ENCODE data around the gene ACYP2. TPM values are rescaled to one million over a fixed set of nuclear protein-coding genes. Genes with fewer than 3 reads are reported as not detected.
"Not testable (repeated sequence)": the region's sequence is repeated elsewhere in the genome, so short reads cannot be mapped to it uniquely, and the experiment has no call there.

Gene ACYP2
- total RNA-seq, 1 experiment from 2014 or later: 7.0 TPM

DNA sequence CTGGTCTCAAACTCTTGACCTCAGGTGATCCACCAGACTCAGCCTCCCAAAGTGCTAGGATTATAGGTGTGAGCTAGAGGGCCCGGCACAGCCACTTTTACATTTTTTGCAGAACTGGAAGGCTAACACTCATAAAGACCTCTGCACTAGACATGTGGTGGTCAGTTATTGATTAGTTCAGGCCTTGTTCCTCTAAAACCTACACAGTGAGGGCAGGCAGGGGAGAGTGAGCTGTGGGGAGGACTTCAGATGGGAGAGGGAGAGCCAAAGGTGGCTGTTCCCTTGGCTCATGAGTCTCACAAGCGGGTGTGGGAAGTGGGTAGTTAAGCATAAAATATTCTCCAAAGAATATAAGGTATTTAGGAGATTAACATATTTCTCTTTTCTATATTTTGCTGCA lies 29.3 kb upstream of the ACYP2 start:
- H3K36me3 ChIP-seq: no peaks in the 10 kb centered on the region
- no peak overlapping the region for H3K27ac ChIP-seq
- no peak overlapping the region for H3K4me3 ChIP-seq
- DNase-seq: no peak
- H3K4me1 ChIP-seq: no peaks in the 10 kb centered on the region
- H3K27me3 ChIP-seq: no peaks in the 10 kb centered on the region
- 0 out of 2 replicates have a peak, but pooled peaks cover 1% of the 10 kb centered on the region for H3K9me3 ChIP-seq (replicated peaks)

DNA sequence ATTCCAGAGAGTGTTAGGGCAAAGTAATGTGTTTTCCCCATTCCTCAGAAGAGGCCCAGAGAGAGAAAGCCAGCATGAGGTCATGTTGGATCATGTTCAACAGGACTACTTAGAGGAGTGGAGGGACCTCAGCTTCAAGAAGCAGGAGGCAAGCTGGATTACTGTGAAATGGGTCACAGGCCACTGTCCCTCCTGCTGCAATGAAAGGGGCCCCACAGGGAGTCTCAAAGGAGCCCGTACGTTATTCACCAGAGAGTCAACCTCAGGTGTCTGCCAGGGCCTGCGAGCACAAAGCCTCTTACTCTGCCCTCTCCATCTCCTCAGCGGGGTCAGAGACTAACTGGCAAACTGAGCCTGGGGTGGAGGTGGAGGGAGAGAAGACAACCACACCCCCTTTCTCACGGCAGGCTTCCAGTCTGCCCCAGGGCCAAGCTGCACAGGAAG lies 27.2 kb upstream of the ACYP2 start:
- no peak for DNase-seq
- no peaks in the 10 kb centered on the region for H3K9me3 ChIP-seq (replicated peaks)
- H3K27me3 ChIP-seq: no peaks in the 10 kb centered on the region
- no peaks in the 10 kb centered on the region for H3K36me3 ChIP-seq
- no peaks in the 10 kb centered on the region for H3K4me1 ChIP-seq
- H3K27ac ChIP-seq: no peak overlapping the region
- no peak overlapping the region for H3K4me3 ChIP-seq

DNA sequence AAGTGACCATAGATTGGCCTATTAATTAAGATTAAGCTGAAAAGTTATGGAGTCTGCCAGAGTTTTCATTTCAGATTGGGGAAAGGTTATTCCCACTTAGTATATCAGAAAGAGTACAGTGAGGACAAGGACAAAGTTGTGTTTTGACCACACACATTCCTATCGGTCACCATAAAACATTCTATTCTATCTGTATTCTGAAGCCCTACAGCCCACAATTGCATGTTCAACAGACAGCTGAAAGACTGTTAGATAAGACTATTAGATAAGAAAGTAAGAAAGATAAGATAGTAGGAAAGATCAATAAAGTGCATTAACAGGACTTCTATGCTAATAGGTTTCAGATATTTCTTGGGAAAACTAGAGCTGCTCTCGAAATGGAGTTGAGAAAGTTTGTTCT lies 26.7 kb upstream of the ACYP2 start:
- H3K36me3 ChIP-seq: no peaks in the 10 kb centered on the region
- H3K9me3 ChIP-seq (replicated peaks): no peaks in the 10 kb centered on the region
- H3K4me3 ChIP-seq: no peak overlapping the region
- no peak for DNase-seq
- no peaks in the 10 kb centered on the region for H3K27me3 ChIP-seq
- no peaks in the 10 kb centered on the region for H3K4me1 ChIP-seq
- no peak overlapping the region for H3K27ac ChIP-seq

DNA sequence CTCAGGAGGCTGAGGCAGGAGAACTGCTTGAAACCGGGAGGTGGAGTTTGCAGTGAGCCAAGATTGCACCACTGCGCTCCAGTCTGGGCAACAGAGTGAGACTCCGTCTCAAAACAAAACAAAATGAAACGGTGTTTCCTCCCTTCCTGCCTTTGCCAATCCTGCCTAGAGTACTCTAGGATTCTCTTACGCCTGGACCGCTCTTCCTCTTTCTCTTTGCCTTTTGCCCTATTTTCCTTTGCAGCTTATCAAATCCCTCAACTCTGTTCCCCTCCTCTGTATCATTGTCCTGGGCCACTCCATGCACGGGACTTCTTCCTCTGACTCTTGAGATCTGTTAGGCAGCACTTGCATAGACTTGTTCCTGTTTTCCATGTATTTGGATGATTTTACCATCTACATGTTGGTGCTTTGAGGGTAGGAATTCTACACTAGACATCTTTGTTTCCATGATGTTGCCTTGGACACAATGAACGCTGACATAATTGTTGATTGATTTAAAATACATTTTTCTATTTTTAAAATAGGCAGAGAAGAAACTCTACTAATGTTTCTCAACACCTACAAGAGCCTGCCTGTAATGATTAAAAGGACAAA lies 24.8 kb upstream of the ACYP2 start:
- DNase-seq: no peak
- Histone ChIP-seq H3K27me3 (no peaks in the 10 kb centered on the region), H3K4me3 (no peak overlapping the region), H3K27ac (no peak overlapping the region), H3K4me1 (no peaks in the 10 kb centered on the region), H3K36me3 (no peaks in the 10 kb centered on the region), H3K9me3 (replicated peaks) (no peaks in the 10 kb centered on the region)

DNA sequence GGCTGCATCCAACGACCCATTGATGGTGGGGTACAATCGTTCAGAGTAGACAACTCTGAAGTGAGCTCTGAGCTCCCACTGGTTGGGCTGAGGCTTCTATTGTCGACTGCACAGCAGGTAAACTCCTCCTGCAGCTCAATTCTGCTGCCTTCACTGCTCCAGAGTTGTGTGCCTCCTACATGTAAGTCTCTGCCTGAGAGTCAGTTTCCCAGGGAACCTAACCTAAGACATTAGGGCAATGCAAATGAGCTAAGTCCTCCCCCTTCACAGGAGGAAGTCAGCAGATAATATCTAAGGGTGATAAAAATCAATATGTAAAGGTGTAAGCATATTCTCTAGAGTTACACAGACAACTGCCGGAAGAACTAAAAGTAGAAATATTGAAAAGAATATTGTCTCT lies 22.5 kb upstream of the ACYP2 start:
- Histone ChIP-seq H3K9me3 (replicated peaks) (no peaks in the 10 kb centered on the region), H3K4me3 (no peak overlapping the region), H3K27ac (no peak overlapping the region), H3K4me1 (no peaks in the 10 kb centered on the region), H3K27me3 (no peaks in the 10 kb centered on the region), H3K36me3 (no peaks in the 10 kb centered on the region)
- no peak for DNase-seq

DNA sequence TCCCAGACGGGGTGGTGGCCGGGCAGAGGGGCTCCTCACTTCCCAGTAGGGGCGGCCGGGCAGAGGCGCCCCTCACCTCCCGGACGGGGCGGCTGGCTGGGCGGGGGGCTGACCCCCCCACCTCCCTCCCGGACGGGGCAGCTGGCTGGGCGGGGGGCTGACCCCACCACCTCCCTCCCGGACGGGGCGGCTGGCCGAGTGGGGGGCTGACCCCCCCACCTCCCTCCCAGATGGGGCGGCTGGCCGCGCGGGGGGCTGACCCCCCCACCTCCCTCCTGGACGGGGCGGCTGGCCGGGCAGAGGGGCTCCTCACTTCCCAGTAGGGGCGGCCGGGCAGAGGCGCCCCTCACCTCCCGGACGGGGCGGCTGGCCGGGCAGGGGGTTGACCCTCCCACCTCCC lies 20.0 kb upstream of the ACYP2 start:
- not testable (repeated sequence) for H3K4me3 ChIP-seq; H3K4me1 ChIP-seq; H3K36me3 ChIP-seq; H3K27ac ChIP-seq; H3K27me3 ChIP-seq; H3K9me3 ChIP-seq (replicated peaks); DNase-seq

DNA sequence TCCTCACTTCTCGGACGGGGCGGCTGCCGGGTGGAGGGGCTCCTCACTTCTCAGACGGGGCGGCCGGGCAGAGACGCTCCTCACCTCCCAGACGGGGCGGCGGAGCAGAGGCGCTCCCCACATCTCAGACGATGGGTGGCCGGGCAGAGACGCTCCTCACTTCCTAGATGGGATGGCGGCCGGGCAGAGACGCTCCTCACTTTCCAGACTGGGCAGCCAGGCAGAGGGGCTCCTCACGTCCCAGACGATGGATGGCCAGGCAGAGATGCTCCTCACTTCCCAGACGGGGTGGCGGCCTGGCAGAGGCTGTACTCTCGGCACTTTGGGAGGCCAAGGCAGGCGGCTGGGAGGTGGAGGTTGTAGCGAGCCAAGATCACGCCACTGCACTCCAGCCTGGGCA lies 19.3 kb upstream of the ACYP2 start:
- not testable (repeated sequence) for H3K27ac ChIP-seq; DNase-seq; H3K27me3 ChIP-seq; H3K4me3 ChIP-seq; H3K36me3 ChIP-seq; H3K9me3 ChIP-seq (replicated peaks); H3K4me1 ChIP-seq

DNA sequence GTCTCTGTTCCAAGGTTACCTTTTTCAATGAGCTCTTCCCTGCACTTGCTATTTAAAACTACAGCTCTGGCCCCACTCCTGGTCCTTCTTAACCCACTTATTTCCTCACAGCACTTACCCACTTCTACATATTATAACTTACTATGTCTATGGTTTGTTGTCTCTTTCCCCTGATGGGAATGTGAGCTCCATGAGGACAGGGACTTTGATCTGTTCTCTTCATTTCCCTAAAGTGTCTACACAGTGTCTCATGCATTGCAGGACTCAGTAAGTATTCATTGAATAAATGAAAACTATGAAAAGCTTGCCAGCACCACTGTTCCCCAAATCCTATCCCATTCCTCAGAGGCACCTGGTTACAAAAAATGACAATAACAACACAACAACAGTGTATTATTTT lies 18.3 kb upstream of the ACYP2 start:
- no peaks in the 10 kb centered on the region for H3K9me3 ChIP-seq (replicated peaks)
- H3K36me3 ChIP-seq: no peaks in the 10 kb centered on the region
- no peak for DNase-seq
- no peaks in the 10 kb centered on the region for H3K4me1 ChIP-seq
- no peak overlapping the region for H3K4me3 ChIP-seq
- no peak overlapping the region for H3K27ac ChIP-seq
- no peaks in the 10 kb centered on the region for H3K27me3 ChIP-seq

DNA sequence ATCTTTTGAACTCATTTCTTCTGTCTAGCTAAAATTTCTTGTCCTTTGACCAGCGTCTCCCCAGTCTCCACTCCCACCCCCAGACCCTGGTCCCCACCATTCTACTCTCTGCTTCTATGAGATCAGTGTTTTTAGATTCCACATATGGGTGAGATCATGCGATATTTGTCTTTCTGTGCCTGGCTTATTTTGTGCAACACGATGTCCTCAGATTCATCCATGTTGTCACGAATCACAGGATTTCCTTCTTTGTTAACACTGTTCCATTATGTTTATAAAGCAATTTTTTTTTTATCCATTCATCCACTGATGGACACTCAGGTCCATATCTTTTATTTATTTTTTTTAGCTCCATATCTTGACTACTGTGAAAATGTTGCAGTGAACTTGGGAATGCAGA lies 16.0 kb upstream of the ACYP2 start:
- Histone ChIP-seq H3K36me3 (no peaks in the 10 kb centered on the region), H3K4me3 (no peak overlapping the region), H3K27me3 (no peaks in the 10 kb centered on the region), H3K27ac (no peak overlapping the region), H3K9me3 (replicated peaks) (no peaks in the 10 kb centered on the region), H3K4me1 (no peaks in the 10 kb centered on the region)
- no peak for DNase-seq

DNA sequence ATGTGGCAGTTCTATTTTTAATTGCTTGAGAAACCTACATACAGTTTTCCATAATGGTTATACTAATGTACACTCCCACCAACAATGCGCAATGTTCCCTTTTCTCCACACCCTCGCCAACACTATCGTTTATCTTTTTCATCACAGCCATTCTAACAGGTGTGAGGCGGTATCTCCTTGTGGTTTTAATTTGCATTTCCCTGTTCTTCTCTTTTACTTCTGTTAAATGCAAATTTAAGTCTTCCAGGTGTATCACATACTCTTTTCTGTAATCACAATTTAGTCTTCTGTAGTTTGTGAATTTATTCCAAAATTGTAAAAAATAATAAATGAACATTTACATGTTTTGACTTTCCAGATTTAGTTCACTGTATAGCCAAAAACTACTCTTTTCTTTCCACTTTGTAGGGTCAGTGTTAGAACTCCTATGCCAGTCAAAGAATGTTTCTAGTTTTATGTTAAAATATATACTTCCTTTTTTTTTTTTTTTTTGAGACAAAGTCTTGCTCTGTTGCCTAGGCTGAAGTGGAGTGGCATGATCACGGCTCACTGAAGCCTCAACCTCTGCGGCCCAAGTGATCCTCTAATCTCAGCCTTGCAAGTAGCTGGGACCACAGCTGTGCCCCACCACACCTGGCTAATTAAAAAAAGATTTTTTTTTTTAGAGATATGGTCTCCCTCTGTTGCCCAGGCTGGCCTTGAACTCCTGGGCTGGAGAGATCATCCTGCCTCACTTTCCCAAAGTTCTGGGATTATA lies 15.4 kb upstream of the ACYP2 start:
- Histone ChIP-seq H3K27ac (no peak overlapping the region), H3K36me3 (no peaks in the 10 kb centered on the region), H3K4me1 (no peaks in the 10 kb centered on the region), H3K9me3 (replicated peaks) (no peaks in the 10 kb centered on the region), H3K27me3 (no peaks in the 10 kb centered on the region), H3K4me3 (no peak overlapping the region)
- DNase-seq: no peak

DNA sequence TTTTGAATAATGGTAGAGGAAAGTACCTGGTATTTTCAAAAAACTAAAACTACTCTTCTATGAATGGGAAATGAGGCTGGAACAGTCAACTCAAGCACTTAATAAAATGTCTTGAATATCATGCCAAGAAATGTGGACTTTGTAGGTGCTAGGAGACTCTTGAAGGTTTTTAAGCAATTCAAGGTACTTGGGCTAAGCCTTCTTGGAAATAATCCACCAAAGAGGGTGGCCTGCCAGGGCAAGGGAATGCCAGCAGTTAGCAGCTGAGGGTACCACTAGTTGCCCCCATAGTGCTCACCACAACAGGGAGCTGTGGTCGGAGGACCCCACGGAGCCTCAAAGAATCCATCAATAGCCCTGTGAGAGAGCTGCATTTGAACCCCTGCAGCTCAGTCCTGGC lies 14.6 kb upstream of the ACYP2 start:
- DNase-seq: no peak
- H3K36me3 ChIP-seq: no peaks in the 10 kb centered on the region
- H3K9me3 ChIP-seq (replicated peaks): no peaks in the 10 kb centered on the region
- H3K4me1 ChIP-seq: no peaks in the 10 kb centered on the region
- H3K4me3 ChIP-seq: no peak overlapping the region
- no peak overlapping the region for H3K27ac ChIP-seq
- H3K27me3 ChIP-seq: no peaks in the 10 kb centered on the region

DNA sequence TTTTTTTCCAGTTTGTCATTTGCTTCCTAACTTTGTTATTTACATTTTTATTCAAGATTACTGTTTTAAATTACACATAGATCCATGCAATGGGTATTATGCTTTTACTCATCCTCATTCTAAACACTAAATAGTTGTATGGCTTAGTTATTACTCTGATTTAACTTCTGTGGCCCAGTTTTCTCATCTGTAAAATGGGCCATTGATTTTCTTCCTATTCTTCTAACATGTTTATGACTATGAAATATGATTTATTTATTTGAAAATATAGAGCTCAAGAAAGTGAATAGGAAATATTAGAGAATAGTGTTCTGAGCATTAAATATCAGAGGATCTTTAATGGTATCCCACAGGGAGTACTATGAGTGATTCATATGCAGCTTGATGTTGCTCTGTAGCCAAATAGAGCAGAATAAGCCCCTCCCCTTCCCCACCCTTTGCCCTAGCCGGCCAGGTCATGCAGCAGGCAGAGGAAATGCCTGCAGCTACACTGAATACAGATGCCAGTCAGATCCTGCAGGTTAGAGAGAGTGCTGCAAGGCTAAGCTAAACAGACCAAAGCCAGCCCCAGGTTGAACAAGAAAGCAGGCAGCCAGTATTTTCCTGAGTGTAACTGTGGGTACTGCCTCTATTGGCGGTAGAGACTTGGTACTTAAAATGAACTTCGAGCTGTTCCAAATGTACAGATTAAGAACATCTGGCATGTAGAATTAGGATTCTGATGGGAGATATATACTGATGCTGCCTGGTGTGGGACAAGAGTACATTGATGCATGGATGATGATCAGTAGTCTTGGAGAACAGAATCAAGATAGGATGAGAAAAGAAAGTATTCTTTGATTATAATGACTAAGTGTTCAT lies 11.7 kb upstream of the ACYP2 start:
- peak; percentile 39 to 49 for DNase-seq
- Histone ChIP-seq H3K27ac (no peak overlapping the region), H3K4me3 (no peak overlapping the region), H3K27me3 (no peaks in the 10 kb centered on the region), H3K9me3 (replicated peaks) (no peaks in the 10 kb centered on the region), H3K4me1 (no peaks in the 10 kb centered on the region; the same call in 1 of the 2 replicates), H3K36me3 (no peaks in the 10 kb centered on the region)

DNA sequence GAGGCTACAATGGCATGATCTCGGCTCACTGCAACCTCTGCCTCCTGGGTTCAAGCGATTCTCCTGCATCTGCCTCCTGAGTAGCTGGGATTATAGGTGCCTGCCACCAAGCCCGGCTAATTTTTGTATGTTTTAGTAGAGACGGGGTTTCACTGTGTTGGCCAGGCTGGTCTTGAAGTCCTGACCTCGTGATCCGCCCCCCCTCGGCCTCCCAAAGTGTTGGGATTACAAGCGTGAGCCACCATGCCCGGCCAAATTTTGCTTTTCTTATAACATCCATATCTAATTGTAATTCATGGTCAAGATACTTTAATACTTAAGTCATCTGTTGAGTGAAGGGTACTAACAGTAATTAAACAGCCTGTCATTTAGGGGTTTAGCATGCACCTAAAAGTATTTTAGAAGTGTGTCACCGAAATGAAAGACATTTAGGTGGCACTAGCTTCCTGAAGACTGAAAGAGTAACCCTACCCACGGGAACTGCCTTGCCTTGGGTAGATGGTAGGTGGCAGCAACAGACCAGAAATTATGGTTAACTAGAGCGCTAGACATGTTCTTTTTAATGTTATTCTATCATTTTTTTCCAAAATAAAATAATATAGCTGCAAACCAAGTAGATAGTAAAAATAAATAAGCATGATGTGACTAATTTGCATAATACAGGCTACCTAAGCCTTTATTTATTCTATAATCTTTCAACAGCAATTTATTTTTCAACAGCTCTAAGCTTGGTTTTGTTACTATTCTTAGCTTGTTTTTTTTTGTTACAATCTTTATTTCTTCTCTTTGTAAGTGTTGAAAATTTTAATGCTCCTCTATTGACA lies 8.6 kb upstream of the ACYP2 start:
- Histone ChIP-seq H3K9me3 (replicated peaks) (no peaks in the 10 kb centered on the region), H3K4me3 (peak overlapping the region; percentile 30), H3K27ac (no peak overlapping the region), H3K36me3 (no peaks in the 10 kb centered on the region), H3K4me1 (no peaks in the 10 kb centered on the region; the same call in 1 of the 2 replicates), H3K27me3 (no peaks in the 10 kb centered on the region)
- DNase-seq: peak; percentile 59 to 84

DNA sequence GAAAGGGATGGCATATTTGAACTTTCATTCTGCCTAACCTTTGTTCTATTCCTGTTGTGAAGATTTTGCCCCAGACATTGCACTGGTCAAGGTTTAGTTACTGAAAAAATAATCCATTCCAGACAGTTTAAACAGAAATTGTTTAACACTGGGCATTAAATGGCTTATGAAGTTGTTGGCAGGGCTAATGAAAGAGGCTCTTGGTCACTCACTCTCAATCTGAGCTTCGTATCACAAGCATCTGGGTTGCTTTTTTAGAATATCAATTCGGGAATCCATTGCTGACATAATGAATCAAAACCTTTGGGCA lies 8.0 kb upstream of the ACYP2 start:
- H3K9me3 ChIP-seq (replicated peaks): no peaks in the 10 kb centered on the region

More for the DNA sequence above, 8.0 kb upstream of the ACYP2 start:
- Histone ChIP-seq H3K36me3 (no peaks in the 10 kb centered on the region), H3K4me1 (no peaks in the 10 kb centered on the region; the same call in 1 of the 2 replicates), H3K27me3 (no peaks in the 10 kb centered on the region), H3K4me3 (no peak overlapping the region), H3K27ac (no peak overlapping the region)
- no peak for DNase-seq

Data from SJCRH30 (cell line).